SK-N-SH (cell line): ENCODE results near the gene SHC3.

Source experiments
- CTCF ChIP-seq: fragments of 200-600 bp; sonication (generic); IDR thresholded peaks from 2 replicates; pipeline ENCODE4 v1.6.1; 2017; ENCODE audit warnings: antibody characterized with exemption, mild to moderate bottlenecking, moderate library complexity
- EZH2phosphoT487 ChIP-seq: fragments of 200-600 bp; sonication (generic); IDR thresholded peaks from 2 replicates; pipeline ENCODE4 v1.6.1; 2017; ENCODE audit warnings: low read depth, mixed run types, mild to moderate bottlenecking, antibody characterized with exemption, moderate library complexity, borderline replicate concordance
- GABPA ChIP-seq: IDR thresholded peaks from 2 replicates; pipeline ENCODE4 v1.4.0; 2012; ENCODE audit warnings: low read depth, mild to moderate bottlenecking

GRCh38 chr9:89113851-89114250 is 64.8 kb downstream of the SHC3 start:
- TF ChIP-seq GABPA = no peak
- TF ChIP-seq CTCF = no peak
- TF ChIP-seq EZH2phosphoT487 = no peak
